Measurements from ENCODE around the gene CPNE7.

GRCh38 chr16:89589241-89589926, 13.8 kb downstream of the CPNE7 start:
- TF ChIP-seq ESRRA (IDR thresholded peaks at IDR 0.05; ENCODE audit: borderline replicate concordance, low read depth): no peak
- no peak for TF ChIP-seq REST (IDR thresholded peaks at IDR 0.05; ENCODE audit: borderline replicate concordance)
- TF ChIP-seq REST (CRISPR knock-in tag; IDR thresholded peaks at IDR 0.05; ENCODE audit: low read depth): no peak
- TF ChIP-seq SP1 (CRISPR knock-in tag; IDR thresholded peaks at IDR 0.05): no peak
- TF ChIP-seq SREBF1 (IDR thresholded peaks at IDR 0.05; ENCODE audit: borderline replicate concordance, low read depth, low read length): no peak
- TF ChIP-seq CHD7 (IDR thresholded peaks at IDR 0.05; ENCODE audit: low read depth, low read length): no peak
- TF ChIP-seq PHF8 (IDR thresholded peaks at IDR 0.05; ENCODE audit: borderline replicate concordance, low read length): no peak
- TF ChIP-seq HMGXB4 (CRISPR knock-in tag; IDR thresholded peaks at IDR 0.05): no peak
- TF ChIP-seq CREB1 (IDR thresholded peaks at IDR 0.05): no peak
- no peak for TF ChIP-seq CREB1 (CRISPR knock-in tag; IDR thresholded peaks at IDR 0.05)
- no peak for TF ChIP-seq KDM5B (IDR thresholded peaks at IDR 0.05; ENCODE audit: insufficient replicate concordance, low read depth, low read length)
- TF ChIP-seq ZBED1 (IDR thresholded peaks at IDR 0.05): no peak
- no peak for TF ChIP-seq ADNP (tag; IDR thresholded peaks at IDR 0.05)
- TF ChIP-seq FOXA1 (IDR thresholded peaks at IDR 0.05; ENCODE audit: borderline replicate concordance): no peak
- TF ChIP-seq JUN (IDR thresholded peaks at IDR 0.05; ENCODE audit: borderline replicate concordance, low read depth, low read length): no peak
- TF ChIP-seq JUN (CRISPR knock-in tag; IDR thresholded peaks at IDR 0.05; ENCODE audit: borderline replicate concordance): no peak

Data from K562 (cell line).